HG03432 (cell line): ENCODE results near the gene B2M.
"Not testable (repeated sequence)": the region's sequence is repeated elsewhere in the genome, so short reads cannot be mapped to it uniquely, and the experiment has no call there.

Experiments
- ATAC-seq: cut with Tn5 transposase; IDR thresholded peaks from one replicate; pipeline ENCODE4 v1.9.1; 2021; ENCODE audit warnings: mild to moderate bottlenecking, moderate library complexity; ENCODE audit not compliant: unreplicated experiment

The B2M gene

DNA sequence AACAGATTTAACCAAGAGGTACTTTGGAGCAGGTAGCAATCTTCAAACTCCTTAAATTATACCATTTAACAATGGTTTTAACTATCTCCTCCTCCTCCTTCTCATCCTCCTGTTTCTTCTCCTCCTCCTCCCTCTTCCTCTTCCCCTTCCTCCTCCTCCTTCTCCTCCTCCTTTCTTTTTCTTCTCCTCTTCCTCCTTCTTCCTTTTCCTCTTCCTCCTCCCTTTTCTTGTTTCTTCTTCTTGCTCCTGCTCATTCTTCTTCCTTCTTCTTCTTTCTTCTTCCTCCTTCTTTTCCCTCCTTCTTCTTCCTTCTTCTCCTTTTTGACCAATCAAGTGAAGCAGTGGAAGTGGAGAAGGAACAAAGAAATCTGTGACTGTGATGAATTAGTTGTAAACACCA, 14.3 kb upstream of the B2M start:
- no peak for ATAC-seq

DNA sequence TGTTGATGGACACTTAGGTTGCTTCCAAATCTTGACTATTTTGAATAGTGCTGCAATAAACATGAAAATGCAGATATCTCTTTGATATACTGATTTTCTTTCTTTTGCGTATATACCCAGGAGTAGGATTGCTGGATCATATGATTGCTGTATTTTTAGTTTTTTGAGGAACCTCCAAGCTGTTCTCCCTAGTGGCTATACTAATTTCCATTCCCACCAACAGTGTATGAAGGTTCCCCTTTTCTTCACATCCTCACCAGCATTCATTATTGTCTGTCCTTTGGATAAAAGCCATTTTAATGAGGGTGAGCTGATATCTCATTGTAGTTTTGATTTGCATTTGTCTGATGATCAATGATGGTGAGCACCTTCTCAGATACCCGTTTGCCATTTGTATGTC, 12.7 kb upstream of the B2M start:
- ATAC-seq = no peak

DNA sequence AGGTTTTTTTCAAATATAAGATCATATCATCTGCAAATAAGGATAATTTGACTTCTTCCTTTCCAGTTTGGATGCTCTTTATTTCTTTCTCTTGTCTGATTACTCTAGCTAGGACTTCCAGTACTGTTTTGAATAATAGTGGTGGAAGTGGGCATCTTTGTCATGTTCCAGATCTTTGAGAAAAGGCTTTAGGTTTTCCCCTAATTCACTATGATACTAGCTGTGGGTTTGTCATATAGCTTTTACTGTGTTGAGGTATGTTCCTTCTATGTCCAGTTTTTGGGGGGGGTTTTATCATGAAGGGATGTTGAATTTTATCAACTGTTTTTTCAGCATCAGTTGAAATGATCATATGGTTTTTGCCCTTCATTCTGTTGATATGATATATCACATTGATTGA, 10.6 kb upstream of the B2M start:
- ATAC-seq = not testable (repeated sequence)

DNA sequence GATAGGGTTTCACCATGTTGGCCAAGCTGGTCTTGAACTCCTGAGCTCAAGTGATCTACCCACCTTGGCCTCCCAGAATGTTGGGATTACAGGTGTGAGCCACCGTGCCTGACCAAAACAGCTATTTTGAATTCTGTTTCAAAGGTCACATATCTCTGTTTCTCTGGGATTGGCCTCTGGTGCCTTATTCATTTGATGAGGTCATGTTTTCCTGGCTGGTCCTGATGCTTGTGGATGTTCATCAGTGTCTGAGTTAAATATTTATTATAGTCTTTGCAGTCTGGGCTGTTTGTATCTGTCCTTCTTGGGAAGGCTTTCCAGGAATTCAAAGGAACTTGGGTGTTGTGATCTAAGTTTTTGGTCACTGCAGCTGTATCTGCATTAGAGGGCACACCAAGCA, 5.3 kb upstream of the B2M start:
- ATAC-seq = no peak

DNA sequence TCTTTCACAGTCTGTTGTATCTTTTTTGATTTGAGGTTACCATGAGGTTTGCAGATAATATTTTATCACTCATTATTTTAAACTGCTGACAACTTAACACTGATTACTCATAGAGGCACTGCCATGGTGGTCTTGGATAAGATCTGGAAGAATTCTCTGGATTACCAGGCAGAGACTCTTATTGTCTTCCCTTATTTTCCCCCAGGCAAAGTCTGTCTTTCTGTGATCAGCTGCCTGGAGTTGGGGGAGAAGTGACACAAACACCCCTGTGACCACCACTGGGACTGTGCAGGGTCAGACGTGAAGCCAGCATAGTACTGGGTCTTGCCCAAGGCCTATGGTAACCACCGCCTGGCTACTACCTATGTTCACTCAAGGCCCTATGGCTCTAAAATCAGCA, 4.9 kb upstream of the B2M start:
- ATAC-seq = no peak

DNA sequence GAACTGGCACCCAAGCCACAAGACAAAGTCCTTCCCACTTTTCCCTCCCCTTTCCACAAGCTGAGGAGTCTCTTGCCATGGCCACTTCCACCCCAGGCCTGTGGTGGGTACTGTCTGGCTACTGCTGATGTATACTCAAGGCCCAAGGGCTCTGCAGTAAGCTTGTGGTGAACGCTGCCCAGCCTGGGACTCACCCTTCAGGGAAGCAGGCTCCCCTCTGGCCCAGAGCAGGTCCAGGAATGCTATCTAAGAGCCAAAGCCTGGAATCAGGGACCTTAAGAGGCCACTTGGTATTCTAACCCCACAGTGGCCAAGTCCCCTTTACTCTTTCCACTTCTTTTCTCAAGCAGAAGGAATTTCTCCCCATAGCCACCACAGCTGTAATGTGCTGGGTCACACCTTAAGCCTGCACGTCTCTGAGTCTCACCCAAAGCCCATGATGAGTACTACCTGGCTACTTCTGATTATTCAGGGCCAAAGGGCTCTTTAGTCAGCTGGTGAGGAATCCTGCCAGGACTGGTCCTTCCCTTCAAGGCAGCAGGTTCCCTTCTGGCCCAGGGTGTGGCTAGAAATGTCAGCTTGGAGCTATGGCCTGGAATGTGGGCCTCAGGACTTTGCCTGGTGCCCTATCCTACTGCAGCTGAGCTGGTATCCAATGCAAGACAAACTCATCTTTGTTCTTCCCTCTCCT, 4.2 kb upstream of the B2M start:
- ATAC-seq = no peak

DNA sequence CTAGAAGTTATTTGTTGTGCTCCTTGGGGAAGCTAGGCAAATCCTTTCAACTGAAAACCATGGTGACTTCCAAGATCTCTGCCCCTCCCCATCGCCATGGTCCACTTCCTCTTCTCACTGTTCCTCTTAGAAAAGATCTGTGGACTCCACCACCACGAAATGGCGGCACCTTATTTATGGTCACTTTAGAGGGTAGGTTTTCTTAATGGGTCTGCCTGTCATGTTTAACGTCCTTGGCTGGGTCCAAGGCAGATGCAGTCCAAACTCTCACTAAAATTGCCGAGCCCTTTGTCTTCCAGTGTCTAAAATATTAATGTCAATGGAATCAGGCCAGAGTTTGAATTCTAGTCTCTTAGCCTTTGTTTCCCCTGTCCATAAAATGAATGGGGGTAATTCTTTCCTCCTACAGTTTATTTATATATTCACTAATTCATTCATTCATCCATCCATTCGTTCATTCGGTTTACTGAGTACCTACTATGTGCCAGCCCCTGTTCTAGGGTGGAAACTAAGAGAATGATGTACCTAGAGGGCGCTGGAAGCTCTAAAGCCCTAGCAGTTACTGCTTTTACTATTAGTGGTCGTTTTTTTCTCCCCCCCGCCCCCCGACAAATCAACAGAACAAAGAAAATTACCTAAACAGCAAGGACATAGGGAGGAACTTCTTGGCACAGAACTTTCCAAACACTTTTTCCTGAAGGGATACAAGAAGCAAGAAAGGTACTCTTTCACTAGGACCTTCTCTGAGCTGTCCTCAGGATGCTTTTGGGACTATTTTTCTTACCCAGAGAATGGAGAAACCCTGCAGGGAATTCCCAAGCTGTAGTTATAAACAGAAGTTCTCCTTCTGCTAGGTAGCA, 851 bp upstream of the B2M start:
- peak; percentile 26 for ATAC-seq

DNA sequence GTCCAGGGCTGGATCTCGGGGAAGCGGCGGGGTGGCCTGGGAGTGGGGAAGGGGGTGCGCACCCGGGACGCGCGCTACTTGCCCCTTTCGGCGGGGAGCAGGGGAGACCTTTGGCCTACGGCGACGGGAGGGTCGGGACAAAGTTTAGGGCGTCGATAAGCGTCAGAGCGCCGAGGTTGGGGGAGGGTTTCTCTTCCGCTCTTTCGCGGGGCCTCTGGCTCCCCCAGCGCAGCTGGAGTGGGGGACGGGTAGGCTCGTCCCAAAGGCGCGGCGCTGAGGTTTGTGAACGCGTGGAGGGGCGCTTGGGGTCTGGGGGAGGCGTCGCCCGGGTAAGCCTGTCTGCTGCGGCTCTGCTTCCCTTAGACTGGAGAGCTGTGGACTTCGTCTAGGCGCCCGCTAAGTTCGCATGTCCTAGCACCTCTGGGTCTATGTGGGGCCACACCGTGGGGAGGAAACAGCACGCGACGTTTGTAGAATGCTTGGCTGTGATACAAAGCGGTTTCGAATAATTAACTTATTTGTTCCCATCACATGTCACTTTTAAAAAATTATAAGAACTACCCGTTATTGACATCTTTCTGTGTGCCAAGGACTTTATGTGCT, 527 bp downstream of the B2M start:
- peak; percentile 22 for ATAC-seq

DNA sequence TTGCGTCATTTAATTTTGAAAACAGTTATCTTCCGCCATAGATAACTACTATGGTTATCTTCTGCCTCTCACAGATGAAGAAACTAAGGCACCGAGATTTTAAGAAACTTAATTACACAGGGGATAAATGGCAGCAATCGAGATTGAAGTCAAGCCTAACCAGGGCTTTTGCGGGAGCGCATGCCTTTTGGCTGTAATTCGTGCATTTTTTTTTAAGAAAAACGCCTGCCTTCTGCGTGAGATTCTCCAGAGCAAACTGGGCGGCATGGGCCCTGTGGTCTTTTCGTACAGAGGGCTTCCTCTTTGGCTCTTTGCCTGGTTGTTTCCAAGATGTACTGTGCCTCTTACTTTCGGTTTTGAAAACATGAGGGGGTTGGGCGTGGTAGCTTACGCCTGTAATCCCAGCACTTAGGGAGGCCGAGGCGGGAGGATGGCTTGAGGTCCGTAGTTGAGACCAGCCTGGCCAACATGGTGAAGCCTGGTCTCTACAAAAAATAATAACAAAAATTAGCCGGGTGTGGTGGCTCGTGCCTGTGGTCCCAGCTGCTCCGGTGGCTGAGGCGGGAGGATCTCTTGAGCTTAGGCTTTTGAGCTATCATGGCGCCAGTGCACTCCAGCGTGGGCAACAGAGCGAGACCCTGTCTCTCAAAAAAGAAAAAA, 1.2 kb downstream of the B2M start:
- no peak for ATAC-seq

DNA sequence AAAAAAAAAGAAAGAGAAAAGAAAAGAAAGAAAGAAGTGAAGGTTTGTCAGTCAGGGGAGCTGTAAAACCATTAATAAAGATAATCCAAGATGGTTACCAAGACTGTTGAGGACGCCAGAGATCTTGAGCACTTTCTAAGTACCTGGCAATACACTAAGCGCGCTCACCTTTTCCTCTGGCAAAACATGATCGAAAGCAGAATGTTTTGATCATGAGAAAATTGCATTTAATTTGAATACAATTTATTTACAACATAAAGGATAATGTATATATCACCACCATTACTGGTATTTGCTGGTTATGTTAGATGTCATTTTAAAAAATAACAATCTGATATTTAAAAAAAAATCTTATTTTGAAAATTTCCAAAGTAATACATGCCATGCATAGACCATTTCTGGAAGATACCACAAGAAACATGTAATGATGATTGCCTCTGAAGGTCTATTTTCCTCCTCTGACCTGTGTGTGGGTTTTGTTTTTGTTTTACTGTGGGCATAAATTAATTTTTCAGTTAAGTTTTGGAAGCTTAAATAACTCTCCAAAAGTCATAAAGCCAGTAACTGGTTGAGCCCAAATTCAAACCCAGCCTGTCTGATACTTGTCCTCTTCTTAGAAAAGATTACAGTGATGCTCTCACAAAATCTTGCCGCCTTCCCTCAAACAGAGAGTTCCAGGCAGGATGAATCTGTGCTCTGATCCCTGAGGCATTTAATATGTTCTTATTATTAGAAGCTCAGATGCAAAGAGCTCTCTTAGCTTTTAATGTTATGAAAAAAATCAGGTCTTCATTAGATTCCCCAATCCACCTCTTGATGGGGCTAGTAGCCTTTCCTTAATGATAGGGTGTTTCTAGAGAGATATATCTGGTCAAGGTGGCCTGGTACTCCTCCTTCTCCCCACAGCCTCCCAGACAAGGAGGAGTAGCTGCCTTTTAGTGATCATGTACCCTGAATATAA, 2.0 kb downstream of the B2M start:
- ATAC-seq = no peak

DNA sequence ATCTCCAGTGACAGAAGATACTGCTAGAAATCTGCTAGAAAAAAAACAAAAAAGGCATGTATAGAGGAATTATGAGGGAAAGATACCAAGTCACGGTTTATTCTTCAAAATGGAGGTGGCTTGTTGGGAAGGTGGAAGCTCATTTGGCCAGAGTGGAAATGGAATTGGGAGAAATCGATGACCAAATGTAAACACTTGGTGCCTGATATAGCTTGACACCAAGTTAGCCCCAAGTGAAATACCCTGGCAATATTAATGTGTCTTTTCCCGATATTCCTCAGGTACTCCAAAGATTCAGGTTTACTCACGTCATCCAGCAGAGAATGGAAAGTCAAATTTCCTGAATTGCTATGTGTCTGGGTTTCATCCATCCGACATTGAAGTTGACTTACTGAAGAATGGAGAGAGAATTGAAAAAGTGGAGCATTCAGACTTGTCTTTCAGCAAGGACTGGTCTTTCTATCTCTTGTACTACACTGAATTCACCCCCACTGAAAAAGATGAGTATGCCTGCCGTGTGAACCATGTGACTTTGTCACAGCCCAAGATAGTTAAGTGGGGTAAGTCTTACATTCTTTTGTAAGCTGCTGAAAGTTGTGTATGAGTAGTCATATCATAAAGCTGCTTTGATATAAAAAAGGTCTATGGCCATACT, 4.0 kb downstream of the B2M start:
- ATAC-seq = no peak

DNA sequence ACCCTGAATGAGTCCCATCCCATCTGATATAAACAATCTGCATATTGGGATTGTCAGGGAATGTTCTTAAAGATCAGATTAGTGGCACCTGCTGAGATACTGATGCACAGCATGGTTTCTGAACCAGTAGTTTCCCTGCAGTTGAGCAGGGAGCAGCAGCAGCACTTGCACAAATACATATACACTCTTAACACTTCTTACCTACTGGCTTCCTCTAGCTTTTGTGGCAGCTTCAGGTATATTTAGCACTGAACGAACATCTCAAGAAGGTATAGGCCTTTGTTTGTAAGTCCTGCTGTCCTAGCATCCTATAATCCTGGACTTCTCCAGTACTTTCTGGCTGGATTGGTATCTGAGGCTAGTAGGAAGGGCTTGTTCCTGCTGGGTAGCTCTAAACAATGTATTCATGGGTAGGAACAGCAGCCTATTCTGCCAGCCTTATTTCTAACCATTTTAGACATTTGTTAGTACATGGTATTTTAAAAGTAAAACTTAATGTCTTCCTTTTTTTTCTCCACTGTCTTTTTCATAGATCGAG, 4.5 kb downstream of the B2M start:
- no peak for ATAC-seq

DNA sequence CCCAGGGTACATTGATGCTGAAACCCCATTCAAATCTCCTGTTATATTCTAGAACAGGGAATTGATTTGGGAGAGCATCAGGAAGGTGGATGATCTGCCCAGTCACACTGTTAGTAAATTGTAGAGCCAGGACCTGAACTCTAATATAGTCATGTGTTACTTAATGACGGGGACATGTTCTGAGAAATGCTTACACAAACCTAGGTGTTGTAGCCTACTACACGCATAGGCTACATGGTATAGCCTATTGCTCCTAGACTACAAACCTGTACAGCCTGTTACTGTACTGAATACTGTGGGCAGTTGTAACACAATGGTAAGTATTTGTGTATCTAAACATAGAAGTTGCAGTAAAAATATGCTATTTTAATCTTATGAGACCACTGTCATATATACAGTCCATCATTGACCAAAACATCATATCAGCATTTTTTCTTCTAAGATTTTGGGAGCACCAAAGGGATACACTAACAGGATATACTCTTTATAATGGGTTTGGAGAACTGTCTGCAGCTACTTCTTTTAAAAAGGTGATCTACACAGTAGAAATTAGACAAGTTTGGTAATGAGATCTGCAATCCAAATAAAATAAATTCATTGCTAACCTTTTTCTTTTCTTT, 5.8 kb downstream of the B2M start:
- ATAC-seq = no peak

DNA sequence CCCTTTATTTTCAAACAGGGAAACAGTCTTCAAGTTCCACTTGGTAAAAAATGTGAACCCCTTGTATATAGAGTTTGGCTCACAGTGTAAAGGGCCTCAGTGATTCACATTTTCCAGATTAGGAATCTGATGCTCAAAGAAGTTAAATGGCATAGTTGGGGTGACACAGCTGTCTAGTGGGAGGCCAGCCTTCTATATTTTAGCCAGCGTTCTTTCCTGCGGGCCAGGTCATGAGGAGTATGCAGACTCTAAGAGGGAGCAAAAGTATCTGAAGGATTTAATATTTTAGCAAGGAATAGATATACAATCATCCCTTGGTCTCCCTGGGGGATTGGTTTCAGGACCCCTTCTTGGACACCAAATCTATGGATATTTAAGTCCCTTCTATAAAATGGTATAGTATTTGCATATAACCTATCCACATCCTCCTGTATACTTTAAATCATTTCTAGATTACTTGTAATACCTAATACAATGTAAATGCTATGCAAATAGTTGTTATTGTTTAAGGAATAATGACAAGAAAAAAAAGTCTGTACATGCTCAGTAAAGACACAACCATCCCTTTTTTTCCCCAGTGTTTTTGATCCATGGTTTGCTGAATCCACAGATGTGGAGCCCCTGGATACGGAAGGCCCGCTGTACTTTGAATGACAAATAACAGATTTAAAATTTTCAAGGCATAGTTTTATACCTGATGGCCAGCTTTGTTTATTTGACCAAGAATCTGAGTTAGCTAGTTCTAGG, 7.0 kb downstream of the B2M start:
- ATAC-seq = no peak

DNA sequence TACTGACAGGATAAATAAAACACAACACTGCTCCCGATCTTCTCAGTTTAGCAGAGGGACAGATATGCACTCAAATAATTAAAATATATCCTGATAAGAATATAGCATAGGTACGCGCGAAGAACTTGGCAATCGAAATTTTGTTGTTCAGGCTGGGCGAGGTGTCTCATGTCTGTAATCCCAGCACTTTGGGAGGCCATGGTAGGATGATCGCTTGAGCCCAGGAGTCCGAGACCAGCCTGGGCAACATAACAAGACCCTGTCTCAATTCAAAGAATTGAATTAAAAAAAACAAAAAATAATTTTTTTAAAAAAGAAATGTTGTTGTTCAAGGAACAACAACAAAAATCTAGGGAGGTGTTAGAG, 7.6 kb downstream of the B2M start:
- no peak for ATAC-seq

DNA sequence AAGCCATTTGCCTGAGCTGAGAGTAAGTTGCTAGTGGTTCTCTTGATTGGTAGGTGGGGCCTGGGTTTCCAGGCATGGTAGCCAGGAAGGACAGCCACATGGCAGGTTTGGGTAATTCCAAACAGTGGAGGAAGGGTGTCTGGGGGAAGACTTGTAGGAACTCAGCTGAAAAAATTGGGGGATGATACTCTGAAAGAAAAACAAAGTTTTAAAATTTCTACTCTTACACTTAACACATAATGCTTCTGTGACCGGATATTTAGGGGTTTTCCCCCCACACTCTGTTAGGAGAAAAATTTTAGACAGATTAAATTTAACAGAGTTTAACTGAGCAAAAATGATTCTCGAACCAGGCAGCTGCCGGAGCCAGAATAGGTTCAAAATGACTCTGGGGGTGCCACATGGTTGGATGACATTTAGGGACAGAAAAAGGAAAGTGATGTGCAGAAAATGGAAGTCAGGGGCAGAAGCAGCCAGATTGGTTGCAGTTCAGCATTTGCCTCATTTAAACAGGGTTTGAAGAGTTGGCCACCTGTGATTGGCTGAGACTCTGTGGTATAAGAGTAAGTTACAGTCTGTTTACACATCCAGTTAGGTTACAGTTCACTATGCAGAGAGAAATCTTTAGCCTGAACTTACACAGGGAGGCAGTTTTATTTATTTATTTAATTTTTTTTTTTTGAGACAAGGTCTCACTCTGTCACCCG, 8.1 kb downstream of the B2M start:
- peak; percentile 51 for ATAC-seq

DNA sequence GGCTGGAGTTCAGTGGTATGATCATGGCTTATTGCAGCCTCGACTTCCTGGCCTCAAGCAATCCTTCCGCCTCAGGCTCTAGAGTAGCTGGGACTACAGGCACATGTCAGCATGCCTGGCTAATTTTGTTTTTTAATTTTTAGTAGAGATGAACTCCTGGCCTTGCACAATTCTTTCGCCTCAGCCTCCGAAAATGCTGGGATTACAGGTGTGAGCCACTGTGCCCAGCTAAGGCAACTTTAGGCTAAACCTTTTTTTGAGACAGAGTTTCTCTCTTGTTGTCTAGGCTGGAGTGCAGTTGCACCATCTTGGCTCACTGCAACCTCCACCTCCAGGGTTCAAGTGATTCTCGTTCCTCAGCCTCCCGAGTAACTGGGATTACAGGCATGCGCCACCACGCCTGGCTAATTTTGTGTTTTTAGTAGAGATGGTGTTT, 8.7 kb downstream of the B2M start:
- not testable (repeated sequence) for ATAC-seq
